ENCODE data around the gene ANKS3.
A peak's percentile ranks its signal among the peaks of the same experiment; 100 is the strongest.

The ANKS3 gene

DNA sequence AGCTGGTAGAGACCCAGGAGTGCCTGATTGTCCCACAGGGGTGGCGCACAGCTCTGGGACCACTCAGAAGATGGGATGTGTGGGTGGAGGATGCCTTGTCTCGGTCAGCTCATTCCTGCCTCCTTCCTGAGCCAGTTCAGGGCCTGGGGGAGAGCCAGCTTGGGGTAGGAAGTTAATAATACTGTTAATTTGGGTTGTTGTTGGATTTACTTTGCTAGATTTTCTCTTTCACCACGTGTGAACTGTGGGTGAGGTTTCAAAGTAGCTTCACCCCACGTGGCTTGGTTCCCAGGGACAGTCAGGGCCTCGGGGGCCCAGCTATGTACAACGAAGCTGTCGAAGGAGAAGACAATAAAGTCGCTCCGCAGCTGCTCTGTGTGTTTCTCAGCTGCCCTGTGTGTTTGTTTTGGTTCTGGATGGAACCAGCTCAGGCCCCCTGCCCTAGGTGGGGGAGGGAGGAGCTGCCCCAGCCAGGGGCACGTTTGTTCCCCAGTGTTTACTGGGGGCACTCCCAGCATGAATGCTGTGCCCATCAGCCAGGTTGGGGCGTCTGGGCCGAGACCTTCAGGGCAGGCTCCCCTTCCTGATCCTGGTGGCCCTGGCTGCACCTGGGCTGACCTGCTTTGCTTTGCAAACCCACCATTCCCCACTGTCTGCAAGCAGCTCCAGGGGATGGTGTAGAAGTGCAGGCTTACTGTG lies 38.4 kb downstream of the ANKS3 start:
- DNase-seq (ENCODE audit: low spot score) = no peak

DNA sequence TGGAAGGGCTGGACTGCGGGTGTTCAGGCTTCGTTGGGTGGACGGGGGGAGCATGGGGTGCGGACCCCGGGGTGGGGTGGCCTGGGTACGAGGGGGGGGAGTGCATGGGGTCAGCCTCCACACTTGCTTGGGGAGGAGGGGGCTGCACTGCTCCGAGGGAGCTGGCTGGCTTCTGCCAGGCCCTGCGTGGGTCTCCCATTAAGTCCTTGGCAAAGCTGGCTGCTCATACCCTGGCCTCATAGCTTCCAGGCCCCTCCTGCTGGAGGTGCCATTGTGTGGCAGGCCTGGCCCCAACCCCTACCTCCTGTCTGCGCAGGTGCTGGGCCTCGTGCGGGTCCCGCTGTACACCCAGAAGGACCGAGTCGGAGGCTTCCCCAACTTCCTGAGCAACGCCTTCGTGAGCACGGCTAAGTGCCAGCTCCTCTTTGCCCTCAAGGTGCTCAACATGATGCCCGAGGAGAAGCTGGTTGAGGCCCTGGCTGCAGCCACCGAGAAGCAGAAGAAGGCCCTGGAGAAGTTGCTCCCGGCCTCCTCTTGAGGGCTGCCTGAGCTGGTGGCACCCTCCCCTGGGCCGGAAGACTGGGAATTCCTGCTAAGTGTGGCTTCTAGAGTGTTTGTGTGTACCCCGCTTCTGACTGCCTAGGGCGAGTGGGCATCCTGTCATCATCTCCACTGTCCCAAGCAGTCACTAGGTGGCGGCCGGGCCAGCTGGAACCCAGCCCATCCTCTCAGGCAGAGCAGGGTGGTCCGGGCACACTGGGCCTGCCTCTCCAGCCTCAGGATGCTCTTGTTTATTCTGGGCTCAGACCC lies 39.2 kb downstream of the ANKS3 start:
- no peak for DNase-seq (ENCODE audit: low spot score)

DNA sequence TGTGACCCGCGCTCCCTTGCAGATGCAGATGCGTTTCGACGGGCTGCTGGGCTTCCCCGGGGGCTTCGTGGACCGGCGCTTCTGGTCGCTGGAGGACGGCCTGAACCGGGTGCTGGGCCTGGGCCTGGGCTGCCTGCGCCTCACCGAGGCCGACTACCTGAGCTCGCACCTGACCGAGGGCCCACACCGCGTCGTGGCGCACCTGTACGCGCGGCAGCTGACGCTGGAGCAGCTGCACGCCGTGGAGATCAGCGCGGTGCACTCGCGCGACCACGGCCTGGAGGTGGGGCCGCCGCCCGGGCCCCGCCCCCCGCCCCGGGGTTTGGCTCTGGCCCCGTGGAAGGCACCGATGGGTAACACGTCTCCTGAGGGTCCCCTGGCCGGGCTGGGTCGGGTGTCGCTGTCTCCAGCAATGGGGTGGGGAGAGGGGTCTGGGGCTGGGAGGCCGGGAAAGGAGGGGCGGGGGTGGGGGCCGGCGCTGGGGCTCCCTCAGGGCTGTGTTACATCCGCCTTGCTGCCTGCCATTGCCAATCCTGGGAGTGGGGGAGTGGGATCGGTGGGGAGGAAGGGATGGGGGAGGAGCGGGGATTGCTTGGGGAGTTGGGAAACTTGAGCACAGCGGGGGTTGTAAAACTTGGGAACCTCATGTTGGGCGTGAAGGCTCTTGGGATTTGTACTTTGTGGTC lies 40.0 kb downstream of the ANKS3 start:
- peak; percentile 64 for DNase-seq (ENCODE audit: low spot score)

DNA sequence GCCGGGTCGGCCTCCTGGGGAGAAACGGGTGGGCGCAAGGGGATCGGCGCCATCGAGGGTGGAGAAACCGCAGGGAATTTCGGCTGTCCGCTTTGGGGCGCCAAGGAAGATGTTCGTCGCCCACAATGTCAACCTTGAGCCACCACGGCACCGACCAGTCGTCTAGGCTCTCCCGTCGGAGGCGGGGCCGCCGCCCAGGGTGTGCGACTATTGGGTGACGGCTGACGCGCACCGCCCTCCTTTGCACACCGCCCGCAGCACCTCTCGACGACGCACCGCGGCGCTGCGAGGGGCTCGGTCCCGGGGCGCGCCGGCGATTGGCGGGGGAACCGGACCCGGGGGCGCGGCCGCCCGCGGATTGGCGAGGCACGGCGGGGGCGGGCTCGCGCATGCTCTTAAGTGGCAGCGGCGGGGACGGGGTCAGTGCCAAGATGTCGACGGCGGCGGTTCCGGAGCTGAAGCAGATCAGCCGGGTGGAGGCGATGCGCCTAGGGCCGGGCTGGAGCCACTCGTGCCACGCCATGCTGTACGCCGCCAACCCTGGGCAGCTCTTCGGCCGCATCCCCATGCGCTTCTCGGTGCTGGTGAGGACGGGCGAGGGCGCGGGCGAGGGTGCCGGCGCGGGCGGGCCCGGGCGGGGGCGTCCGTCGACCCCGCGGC lies 40.6 kb downstream of the ANKS3 start, which contains the start of gene NUDT16L1:
NUDT16L1 (plus strand) TSS at position 267 of the 660 bp plus-strand sequence; CDS start at position 432, 165 bp downstream.
- peak; percentile 99 for DNase-seq (ENCODE audit: low spot score)

DNA sequence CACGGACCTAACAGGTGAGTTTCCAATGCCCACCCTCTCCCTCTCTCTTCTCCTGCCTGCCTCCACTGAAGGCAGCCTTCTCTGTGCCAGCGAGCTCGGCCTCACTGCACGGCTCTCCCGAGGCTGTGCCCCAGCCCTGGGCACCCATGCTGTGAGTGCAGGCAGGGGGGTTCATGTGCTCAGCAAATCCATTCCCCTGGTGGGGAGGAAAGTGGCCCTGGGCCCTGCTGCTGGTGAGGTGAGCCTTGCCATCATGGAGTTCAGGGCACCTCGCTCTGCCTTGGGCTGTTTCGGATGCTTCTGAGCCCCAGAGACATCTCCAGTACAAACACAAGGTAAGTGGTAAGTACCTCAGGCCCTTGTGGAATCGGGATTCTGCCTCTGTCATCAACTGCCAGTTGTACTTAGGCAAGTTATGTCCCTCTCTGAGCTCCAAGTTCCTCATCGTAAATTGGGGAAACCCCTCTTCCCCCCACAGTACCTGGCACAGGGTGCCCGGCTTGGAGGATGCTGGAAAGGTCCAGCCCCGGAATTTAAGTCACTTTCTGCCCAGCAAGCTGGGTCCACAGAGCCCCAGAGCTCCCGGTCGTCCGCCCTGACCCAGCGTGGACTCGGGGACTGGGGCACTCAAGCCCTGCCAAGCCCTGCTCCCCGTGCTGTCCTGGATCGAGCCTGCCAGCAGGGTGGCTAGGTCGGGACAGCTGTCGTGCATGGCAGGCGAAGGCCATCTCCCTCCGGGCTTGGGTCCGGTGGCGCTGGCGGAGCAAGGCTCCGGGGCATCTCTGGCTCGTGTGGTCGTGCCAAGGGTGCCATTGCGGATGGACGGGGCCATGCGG lies 41.4 kb downstream of the ANKS3 start:
- DNase-seq (ENCODE audit: low spot score) = no peak

DNA sequence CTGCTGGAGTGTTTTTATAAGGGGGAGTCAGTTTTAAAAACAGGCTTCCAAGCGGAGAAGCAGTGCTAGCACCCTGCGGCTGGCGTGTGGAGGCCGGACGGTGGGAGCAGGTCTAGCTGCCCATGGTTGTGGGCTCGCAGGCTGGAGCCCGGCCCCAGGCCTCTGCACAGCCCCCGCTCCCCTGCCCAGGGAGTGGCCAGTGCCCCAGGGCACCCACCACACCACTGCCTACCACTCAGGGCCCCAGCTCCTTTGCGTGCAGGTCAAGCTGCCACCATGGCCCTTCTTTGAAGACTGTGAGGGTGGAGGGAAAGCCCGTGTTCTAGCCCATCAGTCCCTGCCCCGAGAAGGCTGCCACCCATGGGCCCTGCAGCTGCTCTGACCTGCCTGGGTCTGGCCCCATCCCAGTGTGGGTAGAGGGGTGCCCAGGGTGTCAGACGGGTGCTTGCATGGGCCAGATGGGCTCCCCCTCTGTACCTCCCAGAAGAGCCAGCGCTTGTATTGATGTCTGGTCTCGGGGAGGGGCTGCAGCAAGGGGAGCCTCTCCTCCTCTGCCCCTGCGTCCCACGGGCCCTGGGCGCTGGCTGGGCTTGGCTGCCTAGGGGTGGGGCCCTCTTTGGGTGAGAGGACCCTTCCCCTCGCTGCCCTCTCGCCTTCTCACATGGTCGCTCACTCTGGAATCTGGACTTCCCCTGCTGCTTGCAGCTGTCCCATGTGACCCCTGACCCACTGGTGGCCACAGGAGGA lies 42.2 kb downstream of the ANKS3 start:
- DNase-seq (ENCODE audit: low spot score) = no peak

DNA sequence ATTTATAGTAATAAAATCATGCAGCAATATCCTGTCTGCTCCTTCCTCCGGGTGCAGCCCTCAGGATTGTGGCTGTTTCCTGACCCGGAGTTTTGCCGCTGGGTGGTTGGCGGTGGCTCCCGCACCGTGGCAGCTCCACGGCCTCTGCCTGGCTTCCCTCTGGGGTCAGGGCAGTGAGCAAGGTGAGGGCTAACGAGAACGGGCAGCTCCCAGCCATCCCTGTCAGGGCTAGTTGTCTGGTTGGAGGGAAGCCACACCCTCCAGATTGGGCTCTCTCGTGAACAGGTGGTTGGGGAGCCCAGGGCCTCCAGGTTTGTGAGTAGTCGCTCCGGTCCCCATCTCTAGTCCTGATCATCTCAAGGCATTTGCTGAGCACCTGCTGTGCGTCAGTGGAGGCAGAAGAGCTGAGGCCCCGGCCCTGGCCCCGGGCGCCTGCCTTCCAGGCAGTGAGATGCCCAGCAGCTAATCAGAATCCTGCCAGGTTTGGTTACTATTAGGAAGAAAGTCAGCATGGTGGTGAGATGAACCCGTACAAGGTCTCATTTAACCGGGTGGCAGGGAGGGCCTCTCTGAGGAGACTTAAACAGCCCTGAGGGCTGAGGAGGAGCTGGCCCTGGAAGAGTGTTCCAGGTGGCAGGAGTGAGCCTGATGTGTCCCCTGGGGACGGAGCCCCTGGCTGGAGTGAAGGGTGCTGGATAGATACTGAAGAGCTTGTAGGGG lies 43.0 kb downstream of the ANKS3 start:
- DNase-seq (ENCODE audit: low spot score) = no peak

DNA sequence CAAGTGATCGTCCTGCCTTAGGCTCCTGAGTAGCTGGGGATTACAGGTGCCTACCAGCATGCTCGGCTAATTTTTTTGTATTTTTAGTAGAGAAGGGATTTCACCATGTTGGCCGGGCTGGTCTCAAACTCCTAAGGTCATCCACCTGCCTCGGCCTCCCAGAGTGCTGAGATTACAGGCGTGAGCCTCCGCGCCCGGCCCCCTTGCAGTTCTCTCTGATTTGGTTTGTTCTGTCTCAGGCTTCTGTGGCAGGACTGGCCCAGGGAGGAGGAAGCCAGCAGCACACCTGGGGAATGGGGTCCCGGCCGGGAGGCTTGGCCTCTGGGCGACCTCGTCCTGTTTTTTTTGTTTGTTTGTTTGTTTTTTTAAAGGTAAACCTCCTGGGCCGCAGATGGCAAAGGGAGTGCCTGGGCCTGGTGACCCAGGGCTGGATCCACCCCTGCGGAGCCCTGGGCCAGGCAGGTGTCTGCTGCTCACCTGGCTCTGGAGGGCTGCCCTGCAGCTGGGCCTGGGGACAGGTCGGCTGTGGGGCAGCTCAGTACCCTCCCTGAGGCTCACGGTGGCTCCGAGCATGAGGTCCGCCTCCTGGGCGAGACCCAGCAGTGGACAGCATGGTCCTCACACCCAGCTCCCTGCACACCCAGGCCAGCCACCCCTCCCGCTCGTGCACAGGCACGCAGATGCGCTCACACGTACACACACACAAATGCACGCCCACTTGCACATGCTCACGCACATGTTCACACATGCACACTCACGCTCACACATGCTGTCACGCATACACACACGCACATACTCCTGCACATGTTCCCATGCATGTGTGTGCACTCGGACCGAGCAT lies 44.0 kb downstream of the ANKS3 start:
- DNase-seq (ENCODE audit: low spot score) = no peak

DNA sequence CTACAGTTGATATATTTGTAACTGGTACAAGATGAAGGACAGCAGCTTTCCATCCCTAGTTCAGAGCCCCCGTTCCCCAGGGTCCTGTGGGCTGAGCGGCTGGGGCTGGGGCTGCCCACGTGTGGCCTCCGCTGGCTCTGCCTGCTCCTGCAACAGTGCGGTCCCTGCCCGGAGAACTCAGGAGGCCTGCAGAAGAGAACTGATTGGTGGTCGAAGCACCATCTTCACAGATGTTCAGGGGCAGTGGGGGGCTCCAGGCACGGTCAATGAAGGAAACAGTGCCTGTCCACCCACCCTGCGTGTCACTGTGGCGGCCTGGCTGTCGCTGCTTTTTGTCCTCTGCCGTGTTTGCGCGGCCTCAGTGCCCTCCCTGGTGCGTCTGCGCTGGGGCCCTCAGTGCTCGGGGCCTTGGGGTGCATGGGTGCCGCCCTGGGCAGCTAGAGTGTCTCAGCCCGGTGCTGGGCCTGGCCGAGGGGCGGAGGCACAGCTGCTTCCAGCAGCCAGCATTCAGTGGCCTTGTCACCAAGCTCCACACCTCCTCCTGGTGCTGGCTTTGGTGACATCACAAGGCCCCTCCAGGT lies 44.9 kb downstream of the ANKS3 start:
- DNase-seq (ENCODE audit: low spot score) = no peak

DNA sequence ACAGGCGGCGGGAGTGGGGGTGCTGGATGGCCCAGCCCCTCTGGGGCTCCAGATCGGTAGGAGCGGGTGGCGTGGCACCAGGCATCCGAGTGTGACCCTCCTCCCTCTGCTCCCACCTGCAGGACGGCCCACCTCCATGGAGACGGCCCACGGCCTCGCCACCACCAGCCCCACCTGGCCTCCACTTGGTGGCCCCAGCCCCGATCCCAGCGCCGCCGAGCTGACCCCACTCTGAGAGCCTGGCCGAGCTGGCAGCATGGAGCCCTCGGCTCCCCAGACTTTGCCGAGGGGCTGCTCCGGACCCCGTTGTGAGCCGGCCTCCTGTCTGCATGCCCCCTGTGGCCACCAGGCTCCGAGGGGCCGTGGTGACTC lies 45.4 kb downstream of the ANKS3 start:
- DNase-seq (ENCODE audit: low spot score) = no peak

DNA sequence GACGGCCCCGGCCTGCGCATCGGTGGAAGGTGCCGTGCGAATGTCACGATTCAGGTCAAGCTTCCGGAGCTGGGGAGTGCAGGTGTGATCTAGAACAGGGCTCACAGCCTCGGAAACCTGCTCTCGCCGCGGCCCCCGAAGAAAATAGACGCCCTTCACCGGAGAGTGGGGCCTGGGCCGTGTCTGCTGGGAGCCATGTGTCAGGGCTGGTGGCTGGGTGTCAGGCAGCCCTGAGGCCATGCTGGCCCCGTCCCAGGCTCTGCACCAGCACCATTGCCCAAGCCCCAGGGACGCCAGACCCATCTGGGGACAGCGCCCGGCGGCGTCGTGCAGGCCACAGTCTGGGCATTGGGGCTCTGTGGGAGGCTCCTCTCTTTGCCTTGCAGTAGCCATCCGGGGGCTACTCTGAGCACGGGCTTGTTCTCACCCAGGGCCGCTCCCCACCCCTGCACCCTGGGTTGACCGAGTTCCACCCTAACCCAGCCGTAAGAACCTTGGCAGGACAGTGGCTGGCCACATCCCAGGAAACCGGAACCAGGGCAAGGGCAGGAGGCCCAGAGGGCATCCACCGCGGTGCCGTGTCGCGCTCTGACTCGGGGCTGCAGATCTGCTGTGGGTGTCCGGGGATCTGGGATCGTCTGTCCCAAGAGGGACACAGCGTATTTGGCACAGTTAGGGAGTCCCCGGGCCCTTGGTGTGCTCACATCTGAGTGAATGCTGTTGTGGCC lies 46.0 kb downstream of the ANKS3 start:
- DNase-seq (ENCODE audit: low spot score) = no peak

DNA sequence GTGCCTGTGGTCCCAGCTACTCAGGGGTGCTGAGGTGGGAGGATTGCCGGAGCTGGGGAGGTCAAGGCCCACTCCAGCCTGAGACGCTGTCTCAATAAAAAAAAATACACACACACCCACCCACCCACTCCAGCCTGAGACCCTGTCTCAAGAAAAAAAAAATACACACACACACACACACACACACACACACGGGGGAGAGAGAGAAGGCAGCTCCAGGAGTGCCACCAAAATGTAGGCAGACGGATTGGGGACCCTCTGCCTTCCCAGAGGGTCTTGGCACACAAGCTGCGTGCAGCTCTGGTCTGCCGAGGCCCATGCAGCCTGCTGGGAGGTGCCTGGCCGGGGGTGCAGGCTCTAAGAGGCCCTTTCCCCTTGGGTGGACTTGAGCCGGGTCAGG lies 46.7 kb downstream of the ANKS3 start:
- no peak for DNase-seq (ENCODE audit: low spot score)

DNA sequence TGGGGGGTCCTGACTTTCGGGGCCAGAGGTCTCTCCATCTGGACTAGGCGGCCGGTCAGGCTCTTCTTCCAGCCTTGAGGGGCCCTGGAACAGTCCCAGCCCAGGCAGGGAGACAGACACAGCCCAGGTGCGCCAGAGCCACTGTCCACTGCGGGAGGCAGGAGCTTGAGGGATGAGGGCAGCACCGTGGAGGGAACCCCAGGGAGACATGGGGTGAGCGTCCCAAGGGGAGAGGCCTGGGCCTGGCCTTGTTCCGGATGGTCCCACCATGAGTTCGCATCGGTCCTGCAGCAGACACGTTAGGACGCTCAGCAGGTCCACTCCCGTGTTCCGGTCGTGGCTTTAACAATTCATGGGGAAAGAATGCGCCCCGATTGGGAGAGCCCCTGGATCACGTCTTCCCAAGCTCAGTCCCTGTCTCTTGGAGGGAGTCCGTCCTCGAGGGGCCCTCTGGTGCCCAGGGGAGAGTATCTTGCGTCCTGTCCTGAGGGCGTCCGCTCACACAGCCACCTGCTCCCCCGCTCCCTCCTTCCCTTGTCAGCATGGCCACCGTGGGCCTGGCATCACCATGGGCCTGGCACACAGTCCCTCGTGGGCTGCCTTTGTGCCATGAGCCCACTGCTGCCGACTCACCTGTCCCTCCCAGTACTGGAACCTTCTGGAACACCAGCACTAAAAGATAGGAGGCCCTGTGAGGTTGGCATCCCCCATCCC lies 47.4 kb downstream of the ANKS3 start:
- DNase-seq (ENCODE audit: low spot score) = no peak

DNA sequence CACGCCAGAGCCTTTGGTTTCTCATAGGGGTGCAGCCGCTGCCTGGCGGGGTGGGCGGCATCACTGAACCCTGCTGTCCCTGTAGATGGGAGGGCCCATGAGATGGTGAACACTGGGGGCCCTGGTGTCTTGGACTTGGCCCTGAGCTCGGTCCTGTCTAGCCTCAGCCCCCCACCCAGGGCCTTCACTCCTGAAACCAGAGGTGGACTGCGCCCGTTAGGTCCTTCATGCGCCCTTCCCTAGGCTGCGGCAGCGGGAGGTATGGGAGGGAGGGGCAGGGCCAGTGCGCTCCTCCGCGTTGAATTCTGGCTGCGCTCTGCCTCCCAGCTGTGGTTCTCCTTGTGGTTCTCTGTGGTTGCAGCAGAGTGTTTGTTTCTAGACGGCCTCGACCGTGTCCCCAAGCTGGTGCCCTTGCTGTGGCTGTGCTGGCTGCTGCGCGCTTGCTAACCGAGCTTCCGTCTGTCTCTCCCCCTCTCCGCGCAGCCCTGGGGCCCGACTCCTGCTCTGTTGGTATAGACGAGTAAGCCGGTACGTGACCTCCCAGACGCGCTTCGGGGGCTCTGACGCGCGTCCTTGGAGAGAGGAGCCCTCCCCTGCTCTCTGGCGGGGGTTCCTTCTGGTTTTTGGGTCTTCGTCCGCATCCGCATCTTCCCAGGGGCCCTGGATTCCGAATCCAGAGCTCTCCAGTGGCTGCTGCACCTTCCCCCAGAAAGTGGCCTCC lies 48.1 kb downstream of the ANKS3 start:
- DNase-seq (ENCODE audit: low spot score) = no peak

DNA sequence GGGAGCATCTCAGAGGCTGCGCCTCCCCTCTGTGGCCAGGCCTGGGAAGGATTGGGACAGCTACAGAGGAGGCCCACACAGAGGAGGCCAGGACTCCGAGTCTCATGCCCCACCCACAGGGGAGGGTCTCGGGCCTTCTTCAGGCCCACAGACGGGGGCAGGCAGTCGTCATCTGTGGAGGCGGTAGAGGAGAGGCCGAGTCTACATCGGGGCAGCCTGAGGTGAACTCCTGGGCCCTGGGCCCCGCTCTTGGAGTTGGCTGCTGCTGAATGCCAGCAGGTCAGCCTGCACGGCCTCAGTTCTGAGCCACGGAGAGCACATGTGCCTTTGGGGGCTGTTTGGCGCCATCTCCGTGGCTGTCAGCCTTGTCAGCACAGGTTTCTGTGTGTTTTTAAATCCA lies 48.8 kb downstream of the ANKS3 start:
- DNase-seq (ENCODE audit: low spot score) = no peak

DNA sequence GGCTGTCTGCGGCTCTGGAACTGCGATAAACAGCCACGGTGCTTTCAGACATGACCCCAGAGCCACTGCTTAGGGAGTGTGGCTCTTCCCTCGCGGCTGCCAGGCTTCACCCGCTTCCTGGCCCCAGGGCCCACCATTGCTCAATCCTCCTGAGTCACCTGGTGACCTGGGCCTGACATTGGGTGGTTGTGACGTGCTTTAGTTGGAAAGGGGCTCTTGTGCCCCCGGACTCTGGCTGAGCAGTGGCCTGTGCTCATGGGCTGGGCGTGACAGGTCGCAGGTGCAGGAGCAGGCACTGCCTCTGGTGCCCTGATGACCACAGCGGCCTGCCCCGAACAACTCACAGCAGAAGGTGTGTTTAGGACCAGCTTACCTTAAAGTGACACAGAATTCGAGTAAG lies 49.3 kb downstream of the ANKS3 start:
- DNase-seq (ENCODE audit: low spot score) = no peak
